Brain pericyte (primary cell): ENCODE measurements around the gene YAP1.
A peak's percentile ranks its signal among the peaks of the same experiment; 100 is the strongest.

Experiments
- DNase-seq: peaks from one replicate; pipeline ENCODE4 v3.0.0-alpha.2; 2012; ENCODE audit warnings: low read depth, low spot score

The YAP1 gene

DNA sequence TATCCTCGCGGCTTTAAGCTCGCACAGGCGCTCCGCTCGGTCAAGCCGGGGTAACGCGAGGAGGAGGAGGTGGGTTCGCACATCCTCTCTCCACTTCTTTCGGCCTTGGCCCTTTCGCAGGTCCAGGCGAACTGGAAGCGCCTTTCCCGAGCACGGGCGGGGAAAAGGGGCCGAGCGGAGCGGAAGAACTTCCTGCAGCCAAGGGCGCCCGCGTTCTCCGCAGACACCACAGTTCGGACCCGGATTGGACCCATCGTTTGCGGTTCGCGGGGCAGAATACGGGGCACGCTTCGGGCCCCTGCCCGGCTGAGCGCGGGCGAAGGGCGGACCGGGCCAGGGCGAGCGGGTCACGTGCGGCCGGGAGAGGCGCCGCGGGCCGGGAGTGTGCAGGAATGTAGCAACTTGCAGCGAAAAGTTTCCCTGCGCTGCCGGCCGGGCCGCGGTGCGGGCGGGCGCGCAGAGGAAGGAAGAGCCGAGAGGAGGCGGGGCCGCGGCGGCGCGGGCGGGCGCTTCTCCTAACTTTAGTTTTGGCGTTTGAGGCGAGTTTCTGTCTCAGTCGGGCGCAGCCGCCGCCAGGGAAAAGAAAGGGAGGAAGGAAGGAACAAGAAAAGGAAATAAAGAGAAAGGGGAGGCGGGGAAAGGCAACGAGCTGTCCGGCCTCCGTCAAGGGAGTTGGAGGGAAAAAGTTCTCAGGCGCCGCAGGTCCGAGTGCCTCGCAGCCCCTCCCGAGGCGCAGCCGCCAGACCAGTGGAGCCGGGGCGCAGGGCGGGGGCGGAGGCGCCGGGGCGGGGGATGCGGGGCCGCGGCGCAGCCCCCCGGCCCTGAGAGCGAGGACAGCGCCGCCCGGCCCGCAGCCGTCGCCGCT lies at the start of gene YAP1:
TSS of gene YAP1 (plus strand) at position 552 of the 865 bp plus-strand sequence. CDS start 402 bp downstream, outside the sequence.
- DNase-seq: no peak

DNA sequence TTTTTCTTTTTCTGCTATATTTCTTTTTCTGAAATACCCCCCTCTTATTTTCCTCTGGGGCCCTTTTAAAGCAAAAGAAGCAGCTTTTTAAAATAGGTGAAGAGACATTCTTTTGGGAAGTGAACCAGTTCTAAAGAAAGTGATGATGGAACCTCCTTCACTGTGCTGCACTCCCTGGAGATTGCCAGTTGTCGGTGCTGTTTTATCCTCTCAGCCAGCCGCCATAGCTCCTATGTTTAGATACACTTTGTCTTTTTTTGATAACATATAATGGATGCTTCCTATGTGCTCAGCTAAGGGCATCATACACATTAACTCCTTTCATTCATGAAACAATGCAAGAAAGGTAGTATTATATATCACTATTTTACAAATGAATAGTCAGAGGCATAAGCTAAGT lies 49.0 kb upstream of the YAP1 start:
- DNase-seq: no peak

DNA sequence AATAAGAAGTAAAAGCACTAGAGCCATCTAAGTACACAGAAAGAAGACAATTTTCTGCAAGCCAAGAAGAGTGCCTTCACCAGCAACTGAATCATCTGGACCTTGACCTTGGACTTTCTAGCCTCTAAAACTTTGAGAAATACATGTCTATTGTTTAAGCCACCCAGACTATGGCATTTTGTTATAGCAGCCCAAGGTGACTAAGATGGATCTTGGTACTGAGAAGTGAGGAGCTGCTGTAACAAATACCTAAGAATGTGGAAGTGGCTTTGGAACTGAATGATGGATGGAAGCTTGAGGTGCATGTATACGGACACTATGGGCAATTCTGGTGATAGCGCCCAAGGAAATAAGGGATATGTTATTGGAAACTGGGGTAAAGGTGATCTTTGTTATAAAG lies 48.1 kb upstream of the YAP1 start:
- DNase-seq: no peak

DNA sequence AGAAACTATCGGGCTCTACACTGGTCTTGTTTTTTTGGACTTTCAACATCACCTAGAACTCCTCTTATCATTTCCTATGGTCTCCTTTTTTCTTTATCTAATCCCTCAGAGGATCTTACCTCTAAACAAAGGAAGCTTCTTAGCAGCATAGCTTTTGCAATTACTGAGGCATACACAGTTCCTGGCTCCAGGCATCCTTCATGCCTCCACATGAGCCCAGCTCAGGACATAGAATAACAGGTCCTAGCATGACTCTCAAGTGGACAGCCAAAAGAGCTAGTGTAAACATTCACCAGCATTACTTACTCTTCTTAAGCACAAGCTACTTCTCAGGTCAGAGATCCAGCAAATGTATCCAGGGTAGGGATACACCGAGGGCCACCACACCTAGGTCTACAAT lies 45.9 kb upstream of the YAP1 start:
- DNase-seq: no peak

DNA sequence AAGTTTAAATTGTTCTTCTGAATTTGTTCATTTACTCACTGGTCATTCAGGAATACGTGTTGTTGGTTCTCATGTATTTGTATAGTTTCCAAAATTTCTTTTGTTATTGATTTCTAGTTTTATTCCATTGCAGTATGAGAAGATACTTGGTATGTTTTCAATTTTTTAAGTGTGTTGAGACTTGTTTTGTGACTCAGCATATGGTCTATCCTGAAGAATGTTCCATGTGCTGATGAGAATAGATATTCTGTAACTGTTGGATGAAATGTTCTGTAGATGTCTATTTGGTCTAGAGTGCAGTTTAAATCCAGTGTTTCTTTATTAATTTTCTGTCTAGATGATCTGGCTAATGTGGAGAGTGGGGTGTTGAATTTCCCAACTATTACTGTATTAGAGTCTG lies 39.5 kb upstream of the YAP1 start:
- no peak for DNase-seq

DNA sequence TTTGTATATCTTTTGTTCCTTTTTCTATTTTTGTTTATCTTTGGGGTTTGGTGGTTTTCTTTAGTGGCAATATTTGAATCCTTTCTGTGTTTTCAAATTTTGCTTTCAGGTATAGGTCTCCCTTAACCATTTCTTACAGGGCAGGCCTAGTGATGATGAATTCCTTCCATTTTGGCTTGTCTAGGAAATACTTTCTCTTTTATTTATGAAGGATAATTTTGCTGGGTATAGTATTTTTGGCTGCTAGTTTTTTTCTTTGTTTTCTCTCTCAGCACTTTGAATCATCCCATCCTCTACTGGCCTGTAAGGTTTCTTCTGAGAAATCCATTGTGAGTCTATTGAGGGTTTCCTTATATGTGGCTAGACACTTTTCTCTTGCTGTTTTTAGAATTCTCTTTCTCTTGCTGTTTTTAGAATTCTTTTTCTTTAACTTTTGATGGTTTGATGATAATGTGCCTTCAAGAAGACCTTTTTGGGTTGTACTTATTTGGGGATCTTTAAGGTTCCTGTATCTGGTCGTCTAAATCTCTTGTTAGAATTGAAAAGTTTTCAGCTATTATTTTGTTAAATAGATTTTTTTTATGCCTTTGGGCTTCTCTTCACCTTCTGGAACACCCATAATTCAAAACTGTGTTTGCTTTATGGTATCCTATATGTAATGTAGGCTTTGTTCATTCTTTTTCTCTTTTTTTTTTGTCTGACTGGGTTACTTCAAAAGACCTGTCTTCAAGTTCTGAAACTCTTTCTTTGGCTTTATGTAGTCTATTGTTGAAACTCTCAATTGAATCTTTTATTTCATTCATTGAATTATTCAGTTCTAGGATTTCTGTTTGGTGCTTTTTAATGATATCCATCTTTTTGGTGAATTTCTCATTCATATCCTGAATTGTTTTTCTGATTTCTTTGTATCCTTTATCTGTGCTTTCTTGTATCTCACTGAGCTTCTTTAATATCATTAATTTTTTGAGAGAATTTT lies 38.5 kb upstream of the YAP1 start:
- no peak for DNase-seq

DNA sequence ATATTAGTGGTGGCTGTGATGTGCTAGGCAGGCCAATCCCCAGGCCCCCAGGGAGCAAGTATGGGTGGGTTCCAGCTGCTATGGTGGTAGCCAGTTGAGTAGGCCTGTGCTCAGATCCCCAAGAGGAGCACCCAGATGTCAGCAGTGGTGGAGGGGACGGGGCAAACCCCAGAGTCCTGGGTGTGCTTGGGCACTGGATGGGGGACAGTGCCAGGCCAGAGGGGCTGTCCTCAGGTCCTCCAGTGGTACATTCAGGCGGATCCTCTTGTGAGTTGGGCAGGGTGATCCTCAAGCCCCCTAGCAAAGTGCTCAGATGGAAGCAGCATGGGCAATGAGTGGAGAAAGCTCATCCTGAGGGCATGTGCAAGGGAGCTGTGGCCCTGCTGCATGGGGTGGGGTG lies 37.0 kb upstream of the YAP1 start:
- no peak for DNase-seq

DNA sequence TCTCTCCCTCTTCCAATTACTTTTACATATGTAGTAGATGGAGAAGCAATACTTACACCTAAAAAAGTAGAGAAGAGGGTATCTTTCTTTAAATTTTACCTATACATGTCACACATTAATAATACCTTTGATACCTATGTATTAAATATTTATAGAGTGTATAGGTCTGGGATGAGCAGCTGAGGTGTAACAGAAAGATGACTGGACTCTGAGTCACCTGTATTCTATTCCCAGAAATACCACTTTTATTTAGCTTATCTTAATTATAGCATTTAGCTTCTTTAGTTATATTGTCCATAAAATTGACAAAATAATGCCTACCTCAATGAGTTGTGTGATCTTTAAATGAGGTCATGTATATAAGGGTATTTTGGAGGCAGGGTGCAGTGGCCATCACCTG lies 30.6 kb upstream of the YAP1 start:
- DNase-seq: no peak

DNA sequence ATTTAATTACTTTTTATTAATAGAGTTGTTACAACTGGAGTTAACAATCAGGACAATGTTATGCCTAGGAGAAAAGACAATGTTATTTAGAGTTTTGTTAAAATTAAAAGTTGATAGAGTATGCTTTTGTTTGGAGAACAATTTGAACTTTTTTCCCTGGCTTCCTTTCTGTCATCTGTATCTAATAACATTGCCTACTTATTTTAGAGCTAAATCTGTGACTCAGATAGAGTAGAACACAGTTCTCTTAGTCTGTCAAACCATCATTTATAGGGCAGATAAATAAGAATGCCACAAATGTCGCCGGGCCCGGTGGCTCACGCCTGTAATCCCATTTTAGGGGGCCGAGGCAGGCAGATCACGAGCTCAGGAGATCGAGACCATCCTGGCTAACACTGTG lies 28.9 kb upstream of the YAP1 start:
- no peak for DNase-seq

DNA sequence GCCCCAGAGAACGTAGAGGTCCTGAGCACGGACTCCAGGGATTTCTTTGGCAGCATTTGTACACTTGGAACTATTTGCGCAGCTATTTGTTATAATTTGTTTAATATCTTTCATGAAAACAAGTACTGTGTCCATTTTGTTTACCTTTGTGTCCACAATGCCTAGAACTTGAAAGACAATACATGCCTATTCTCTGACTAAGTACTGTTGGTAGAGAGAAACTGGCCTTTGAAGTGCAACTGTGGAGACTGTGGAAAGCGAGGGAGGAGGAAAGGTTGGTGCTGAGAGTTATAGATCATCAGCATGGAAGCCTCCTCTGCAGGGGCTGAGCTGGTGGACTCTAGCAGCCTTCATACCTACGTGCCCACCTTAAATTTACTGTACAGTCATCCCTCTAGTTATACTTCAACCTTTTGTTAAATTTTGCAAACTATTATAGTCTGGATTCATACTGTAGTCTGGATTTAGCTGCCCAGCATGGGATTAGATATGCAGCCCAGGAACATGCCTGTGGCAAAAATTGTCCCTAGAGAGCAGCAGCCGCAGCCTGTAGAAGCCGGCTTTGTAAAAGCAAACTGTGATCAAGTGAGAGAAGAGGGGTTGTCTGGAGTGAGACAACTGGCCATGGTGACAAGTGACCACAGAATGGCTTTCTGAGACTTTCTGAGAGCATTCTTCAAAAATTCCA lies 24.2 kb upstream of the YAP1 start:
- no peak for DNase-seq

DNA sequence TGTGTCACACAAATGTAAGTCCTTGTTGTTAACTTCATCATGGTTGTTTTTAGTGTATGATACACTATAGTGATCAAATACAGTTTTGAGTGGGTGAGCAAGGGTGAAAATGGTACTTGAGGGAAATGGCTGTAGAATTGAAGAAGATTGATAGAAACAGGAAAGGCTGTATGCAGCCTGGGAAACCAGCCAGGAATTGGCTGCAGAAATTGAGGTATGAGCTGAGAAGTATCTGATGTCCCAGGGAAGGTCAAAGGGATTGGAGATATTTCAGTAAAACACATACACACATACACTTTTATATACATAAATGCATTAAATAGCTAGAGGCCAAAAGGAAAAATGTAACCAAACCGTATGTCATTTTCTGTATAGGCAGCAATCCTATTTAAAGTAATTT lies 13.1 kb upstream of the YAP1 start:
- DNase-seq: no peak

DNA sequence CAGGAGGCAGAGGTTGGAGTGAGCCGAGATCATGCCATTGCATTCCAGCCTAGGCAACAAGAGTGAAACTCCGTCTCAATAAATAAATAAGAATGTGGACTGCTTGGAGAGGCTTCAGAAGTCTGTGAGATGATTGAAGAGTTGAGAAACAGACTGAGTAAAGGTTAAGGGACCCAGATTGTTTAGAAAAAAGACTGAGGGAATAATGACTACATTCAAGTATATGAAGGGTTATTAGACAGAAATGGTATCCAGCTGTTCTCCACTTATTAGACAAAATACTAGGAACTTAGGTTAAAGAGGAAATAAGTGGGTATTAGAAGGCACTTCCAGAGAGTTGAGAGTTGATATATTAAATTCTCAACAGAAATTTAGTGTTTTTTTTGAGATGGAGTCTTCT lies 10.5 kb upstream of the YAP1 start:
- DNase-seq: no peak

DNA sequence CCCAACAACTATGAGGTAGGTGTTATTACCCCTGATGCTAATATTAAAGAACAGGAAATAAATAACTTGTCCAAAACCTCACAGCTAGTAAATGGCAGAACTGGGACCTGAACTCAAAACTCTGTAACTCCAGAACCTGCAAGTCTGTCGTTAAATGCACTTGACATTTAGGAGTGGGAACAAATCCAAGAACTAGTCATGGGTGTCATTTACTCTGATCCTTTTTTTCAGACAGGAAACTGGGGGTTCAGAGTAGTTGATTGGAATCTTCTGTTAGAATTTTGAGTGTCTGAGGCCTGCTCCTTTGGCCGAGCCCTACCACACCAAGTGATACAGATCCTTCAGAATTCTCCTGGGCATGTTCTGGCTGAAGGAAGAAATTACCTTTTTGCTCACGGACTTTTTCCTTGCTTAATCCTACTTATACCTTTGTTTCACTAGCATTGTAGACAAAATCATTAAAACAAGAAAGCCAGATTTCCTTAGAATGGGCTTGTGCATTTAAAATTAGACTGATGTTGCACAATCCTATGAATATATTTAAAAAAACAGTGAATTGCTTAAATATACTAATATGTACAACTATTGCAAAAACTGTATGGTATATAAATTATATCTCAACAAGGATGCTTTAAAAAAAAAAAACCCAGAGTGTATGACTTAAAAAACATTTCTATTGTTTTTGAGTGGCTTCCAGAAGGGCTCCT lies 1.4 kb upstream of the YAP1 start:
- no peak for DNase-seq

DNA sequence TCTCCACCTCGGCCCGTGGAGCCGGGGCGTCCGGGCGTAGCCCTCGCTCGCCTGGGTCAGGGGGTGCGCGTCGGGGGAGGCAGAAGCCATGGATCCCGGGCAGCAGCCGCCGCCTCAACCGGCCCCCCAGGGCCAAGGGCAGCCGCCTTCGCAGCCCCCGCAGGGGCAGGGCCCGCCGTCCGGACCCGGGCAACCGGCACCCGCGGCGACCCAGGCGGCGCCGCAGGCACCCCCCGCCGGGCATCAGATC lies 439 bp downstream of the YAP1 start:
- DNase-seq: no peak

DNA sequence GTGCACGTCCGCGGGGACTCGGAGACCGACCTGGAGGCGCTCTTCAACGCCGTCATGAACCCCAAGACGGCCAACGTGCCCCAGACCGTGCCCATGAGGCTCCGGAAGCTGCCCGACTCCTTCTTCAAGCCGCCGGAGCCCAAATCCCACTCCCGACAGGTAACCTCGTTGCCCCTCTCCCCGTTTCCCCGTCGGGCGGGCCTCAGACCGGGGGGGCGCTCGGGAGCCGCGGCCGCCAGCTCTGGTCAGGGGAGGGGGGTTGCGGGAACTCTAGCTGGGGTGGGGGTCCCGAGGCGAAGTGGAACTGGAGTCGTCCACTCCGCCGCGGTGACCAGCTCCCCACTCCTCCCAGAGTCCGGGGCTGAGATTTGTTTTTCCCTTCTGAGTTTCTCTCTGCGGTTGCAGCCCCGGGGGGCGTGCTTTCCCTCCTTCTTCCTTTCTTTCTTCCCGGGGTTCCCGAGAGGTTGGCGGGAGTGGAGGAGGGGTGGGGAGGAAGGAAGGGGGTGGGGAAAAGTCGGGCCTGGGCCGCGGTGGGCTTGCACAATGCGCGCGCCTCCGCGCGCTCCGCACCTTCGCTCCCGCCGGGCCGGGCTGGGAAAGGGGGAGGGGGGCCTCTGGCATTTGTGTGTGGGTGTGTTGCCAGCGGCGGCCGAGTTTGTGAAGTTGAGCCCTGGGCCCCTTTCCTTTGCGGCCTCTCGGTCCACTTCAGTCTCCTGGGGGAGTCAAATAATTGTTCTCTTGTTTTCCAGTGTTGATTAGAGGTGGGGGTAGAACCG lies 952 bp downstream of the YAP1 start:
- DNase-seq: no peak

DNA sequence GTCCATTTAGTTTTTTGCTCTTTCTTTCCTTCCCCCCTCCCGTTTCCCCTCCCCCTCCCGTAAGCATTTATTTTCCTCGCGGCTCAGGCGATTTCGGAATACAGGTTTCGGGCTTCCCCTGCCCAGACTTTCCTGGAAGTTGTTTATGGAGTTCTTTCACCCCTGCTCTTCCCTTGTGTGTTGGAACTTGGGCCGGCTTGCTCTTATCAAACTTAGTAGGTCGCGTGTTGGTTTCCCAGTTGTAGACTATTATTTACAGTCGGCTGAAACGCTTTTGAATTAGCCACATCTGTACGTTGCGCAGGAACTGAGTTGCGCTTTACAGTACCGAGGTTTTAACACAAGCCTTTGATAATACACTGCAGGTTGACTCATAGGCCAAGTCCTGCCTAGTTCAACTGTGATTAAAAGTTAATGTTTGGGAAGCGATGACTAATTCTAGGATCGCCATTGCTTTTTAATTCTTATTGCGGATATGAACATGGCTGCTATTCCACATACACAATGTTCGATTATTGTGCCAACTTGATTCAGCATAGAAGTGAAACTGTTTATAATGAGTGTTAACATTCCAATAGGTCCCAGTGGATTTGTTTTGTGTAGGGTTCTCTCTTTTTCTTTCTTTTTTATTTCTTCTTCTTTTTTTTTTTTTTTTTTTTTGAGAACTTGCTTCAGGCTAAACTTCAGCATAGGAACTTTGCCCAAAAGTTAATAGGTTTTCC lies 1.7 kb downstream of the YAP1 start:
- no peak for DNase-seq

DNA sequence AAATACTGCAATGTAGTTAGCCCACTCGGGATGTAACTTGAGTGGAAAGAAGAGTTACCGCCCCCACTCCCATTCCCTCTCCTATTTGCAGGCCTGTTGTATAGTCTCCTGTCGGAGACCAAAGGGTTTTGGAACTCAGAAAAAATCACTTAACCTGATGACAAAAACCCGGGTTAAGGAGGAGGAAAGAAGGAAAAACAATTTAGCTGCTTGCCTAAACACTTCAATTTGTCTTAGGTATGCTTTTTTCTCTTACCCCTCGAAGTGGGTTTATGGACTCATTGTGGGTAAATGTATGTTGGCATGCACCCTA lies 2.2 kb downstream of the YAP1 start:
- DNase-seq: no peak

DNA sequence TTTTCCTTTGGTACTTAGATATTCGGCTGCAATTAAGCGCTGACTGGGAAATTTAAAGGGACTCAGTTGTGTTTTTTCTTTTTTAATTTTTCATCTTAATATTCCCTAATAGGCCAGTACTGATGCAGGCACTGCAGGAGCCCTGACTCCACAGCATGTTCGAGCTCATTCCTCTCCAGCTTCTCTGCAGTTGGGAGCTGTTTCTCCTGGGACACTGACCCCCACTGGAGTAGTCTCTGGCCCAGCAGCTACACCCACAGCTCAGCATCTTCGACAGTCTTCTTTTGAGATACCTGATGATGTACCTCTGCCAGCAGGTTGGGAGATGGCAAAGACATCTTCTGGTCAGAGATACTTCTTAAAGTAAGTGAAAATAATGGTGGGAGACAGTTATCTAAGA lies 3.8 kb downstream of the YAP1 start:
- DNase-seq: no peak

DNA sequence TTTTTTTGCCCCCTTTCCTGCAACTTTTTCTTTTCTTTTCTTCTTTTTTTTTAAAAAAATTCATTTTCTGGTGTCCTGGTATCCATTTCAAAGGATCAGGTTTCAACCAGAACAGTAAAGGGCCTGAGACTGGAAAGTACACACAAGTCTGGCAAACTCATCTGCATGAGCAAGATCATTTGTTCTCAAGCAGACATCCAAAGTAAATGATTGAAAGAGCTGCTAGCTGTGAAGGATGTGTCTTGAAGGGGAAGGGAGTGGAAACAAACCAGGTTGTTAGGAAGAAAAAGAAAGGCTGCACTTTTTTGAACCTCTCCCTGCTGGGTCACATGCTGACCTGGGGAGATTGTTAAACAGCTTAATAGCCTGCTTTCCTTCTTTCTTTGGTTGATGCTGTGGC lies 5.3 kb downstream of the YAP1 start:
- peak; percentile 75 for DNase-seq

DNA sequence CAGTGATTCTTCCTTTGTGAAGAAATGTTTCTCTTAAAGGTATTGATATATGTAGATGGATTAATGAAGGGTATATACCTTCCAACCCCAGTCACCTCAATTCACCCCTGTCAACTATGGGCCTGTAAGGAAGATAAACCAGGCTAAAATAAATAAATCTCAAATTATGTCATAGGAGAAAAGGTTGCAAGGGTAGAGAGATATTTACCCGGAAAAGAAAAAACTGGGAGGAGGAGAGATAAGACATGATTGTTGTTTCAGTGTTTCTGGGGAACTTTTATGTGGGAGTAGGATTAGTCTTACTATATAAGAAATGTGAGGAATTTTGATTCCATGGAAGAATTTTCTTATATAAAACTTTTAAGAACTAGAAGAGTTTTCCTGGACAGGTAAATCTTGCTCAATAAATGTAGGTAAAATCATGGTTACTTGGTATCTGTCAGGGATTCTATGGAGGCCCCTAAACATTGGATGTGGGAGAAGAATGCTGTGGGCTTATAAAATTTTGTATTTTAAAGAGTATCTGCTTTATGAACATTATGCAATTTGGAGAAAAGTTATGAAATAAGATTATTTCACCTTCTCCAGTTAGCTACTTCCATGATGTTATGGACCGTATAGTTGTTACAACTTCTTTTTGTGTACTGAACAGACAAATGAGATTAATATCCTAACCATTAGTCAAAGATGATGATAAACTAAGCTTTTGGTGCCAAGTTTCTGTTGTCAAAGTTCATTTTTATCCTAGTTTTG lies 6.4 kb downstream of the YAP1 start:
- DNase-seq: no peak
